ENCODE results near the gene ACTMAP.
"Not testable (repeated sequence)": the region's sequence is repeated elsewhere in the genome, so short reads cannot be mapped to it uniquely, and the experiment has no call there.

Gene ACTMAP, protein sequence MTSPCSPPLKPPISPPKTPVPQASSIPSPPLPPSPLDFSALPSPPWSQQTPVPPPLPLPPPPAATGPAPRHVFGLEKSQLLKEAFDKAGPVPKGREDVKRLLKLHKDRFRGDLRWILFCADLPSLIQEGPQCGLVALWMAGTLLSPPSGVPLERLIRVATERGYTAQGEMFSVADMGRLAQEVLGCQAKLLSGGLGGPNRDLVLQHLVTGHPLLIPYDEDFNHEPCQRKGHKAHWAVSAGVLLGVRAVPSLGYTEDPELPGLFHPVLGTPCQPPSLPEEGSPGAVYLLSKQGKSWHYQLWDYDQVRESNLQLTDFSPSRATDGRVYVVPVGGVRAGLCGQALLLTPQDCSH

DNA sequence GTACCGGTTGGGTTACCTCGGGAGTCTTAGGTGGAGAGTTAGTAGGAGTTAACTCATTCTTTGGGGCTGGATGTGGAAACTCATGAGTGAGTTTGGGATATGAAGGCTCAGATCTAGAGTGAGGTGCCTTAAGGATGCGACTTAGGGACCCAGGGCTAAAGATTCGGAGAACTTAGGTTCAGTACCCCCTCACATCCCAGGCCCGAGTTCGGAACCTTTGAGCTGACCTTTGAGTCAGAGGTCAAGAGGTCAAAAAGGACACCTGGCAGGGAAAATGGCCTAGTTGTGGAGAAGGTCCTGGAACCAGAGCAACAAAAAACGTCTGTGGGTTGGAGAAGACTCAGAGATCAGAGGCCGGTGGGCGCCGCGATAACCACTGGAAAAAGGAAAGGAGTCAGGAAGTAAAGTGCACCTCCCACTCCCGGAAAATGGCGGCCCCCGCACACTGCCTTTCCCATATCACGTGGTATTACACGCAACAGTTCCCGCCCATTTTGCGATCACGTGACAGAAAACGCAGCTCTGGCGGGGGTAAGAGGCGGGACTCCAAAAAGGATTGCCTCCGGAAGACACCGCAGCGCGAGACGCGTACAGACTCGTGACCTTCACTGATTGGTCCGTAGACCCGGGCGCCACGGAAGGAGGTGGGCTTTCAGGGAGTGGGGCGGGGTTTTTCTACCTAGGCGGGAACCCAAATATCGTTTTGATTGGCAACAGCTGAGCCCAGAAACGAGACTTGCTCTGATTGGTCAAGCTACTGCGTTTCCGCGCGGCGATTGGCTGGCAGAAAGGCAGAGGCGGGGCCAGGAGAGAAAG is at the start of gene ACTMAP:
Gene ACTMAP (minus strand): TSS at position 420 of the 816 bp plus-strand sequence. CDS start 674 bp downstream, outside the sequence.
- H3K9ac ChIP-seq (ENCODE audit: low read depth, low read length), result peak within 1 kb of the TSS; percentile 94
- H3K9me3 ChIP-seq (ENCODE audit: control insufficient read depth, insufficient read depth, low read length), result no peaks in the 10 kb centered on the region
- H3K4me1 ChIP-seq (ENCODE audit: insufficient read depth, low read length), result peaks cover 4% of the 10 kb centered on the region
- H3K36me3 ChIP-seq (ENCODE audit: insufficient read depth, low read length), result no peaks in the 10 kb centered on the region

DNA sequence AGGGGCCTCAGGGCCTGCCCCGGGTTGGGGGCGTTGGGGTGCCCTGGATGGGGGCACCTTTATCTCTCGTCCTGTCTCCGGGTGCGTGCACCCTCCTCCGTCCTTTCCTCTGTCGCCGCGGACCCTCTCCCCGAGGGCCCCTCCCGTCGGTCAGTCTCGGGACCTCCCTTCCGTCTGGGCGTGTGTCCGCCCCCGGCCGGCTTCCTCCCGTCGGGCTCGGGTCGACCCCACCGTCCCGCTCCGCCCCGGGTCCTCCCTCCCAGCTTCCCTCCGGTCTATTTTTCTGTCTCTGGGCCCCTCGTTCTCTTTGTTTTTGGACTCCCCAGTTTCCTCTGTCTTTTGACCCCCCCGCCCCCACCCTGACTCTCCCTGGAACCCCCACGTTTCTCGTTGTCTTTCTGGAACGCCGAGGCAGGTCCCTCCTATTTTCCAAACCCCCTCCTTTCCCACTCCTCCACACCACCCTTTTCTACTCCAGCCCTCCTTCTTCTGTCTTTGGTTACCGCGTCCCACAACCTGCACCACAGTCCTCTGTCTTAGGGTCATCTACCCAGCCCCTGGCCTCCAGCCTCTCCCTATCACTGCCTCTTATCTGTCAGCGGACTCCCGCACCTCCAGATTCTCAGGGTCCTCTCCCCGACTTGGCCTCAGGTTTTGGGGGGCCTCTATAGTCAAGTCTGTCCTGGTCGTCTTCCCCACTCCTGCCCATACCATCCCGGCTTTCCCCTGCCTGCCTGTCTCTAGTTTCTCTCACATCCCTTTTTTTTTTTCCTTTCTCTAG is 49.5 kb upstream of the ACTMAP start:
- Histone ChIP-seq H3K9me3 (ENCODE audit: control insufficient read depth, insufficient read depth, low read length) (no peaks in the 10 kb centered on the region), H3K4me1 (ENCODE audit: insufficient read depth, low read length) (peaks cover 19% of the 10 kb centered on the region; the same call in 1 of the 2 replicates), H3K36me3 (ENCODE audit: insufficient read depth, low read length) (no peaks in the 10 kb centered on the region; the same call in 1 of the 2 replicates), H3K9ac (ENCODE audit: low read depth, low read length) (peak overlapping the region; percentile 81)

DNA sequence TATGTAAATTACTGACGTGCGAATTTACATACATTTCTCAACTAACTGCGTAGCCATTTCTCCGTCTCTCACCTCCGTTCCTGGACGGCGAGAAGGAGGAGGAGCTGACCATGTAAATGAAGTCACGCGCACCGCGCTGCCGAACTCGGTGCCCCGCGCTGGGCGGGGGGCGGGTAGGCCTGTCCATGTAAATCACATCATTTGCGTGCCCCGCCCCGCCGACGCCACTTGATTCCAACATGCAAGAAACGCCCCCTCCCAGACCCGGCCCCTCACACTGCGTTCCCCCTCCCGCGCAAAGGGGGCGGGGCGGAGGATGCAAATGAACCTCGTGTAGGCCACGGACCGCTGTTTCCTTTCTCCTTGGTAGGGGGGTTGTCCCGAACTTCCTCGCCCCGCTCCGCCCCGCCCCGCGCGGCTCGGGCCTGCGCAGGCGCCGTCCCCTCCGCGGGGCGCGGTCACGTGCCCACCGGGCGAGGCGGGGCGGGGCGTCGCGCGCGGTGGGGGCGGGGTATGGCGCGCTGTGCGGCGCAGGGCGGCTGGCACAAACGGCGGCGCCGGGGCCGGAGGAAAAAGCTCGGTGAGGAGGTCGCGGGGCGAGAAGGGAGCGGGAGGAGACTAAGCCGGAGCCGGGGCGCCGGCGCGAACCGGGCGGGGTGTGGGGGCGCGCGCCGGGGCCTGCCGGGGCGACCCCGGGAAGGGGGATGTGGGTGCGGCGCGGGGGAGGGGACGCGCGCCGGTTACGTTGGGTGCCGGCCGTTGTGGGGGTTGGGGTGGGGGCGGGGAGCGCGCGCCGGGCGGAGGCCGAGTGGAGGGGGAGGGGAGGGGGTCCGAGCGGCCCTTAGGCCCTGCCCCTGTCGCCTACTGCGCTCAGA is 48.6 kb upstream of the ACTMAP start, which contains the start of gene EGLN2:
Gene EGLN2 (plus strand): TSS at position 509 of the 875 bp plus-strand sequence. CDS start 1,382 bp downstream, outside the sequence.
- Histone ChIP-seq H3K9me3 (ENCODE audit: control insufficient read depth, insufficient read depth, low read length) (no peaks in the 10 kb centered on the region), H3K36me3 (ENCODE audit: insufficient read depth, low read length) (no peaks in the 10 kb centered on the region; the same call in 1 of the 2 replicates), H3K4me1 (ENCODE audit: insufficient read depth, low read length) (peaks cover 14% of the 10 kb centered on the region; the same call in 1 of the 2 replicates), H3K9ac (ENCODE audit: low read depth, low read length) (peak within 1 kb of the TSS; percentile 86)

DNA sequence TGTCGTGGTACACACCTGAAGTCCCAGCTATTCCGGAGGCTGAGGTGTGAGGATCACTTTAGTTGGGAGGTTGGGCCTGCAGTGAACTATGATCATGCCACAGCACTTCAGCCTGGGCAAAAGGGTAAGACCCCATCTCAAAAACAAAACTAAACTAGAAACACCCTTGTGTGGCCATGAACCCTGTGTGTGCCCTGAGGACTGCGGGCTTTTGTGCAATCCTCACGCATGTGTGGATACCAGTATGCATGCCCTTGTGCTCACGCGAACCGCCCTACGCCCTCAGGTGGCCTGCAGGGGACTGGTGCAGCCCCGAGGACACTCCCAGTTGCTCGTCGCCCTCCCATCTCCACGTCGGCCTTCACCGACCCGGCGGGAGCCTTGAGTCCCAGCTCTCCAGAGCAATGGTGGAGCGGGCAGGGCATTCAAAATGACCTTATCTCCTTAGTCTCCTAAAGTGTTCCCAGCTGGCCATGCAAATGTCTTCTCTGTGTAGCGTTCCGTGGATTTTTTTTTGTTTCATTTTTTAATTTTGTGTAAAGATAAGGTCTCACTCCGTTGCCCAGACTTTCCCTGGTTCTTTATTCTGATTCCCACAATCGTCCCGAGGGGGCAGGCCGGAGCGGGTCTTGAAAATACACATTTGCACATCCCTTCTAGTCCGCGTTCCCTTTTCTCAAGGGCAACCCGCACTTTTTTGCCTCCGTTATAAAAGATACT is 47.8 kb upstream of the ACTMAP start:
- Histone ChIP-seq H3K36me3 (ENCODE audit: insufficient read depth, low read length) (no peaks in the 10 kb centered on the region; the same call in 1 of the 2 replicates), H3K9ac (ENCODE audit: low read depth, low read length) (peak overlapping the region; percentile 86), H3K9me3 (ENCODE audit: control insufficient read depth, insufficient read depth, low read length) (no peaks in the 10 kb centered on the region), H3K4me1 (ENCODE audit: insufficient read depth, low read length) (peaks cover 8% of the 10 kb centered on the region; the same call in 1 of the 2 replicates)

DNA sequence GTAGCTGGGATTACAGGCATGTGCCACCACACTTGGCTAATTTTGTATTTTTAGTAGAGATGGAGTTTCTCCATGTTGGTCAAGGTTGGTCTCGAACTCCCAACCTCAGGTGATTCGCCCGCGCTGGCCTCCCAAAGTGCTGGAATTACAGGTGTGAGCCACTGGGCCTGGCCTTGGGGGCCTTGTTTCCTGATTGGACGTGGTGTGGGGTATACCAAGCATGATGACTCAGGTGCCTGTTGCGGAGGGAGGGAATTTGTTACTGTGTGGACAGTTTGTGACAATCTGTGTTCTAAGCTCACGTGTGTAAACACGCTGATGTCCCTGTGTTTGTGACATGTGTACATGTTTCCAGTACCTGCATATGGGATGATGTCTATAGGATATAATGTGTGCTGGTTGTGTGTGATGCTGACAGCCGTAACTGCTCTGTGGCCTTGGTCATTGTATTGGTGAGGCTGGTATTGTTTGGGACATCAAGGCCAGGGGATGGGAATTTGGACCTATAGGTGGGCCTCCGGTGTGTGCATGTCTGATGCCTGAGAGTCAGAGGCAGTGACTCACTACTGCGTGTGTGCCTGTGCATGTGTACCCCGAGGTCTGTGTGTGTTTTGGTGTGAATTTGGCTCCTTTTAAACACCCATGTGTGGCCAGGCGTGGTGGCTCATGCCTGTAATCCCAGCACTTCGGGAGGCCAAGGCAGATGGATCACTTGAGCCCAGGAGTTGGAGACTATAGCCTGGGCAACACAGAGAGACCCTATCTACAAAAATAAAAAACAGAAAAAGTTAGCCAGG is 47.1 kb upstream of the ACTMAP start:
- no peaks in the 10 kb centered on the region for H3K9me3 ChIP-seq (ENCODE audit: control insufficient read depth, insufficient read depth, low read length)
- H3K36me3 ChIP-seq (ENCODE audit: insufficient read depth, low read length), result no peaks in the 10 kb centered on the region; the same call in 1 of the 2 replicates
- H3K4me1 ChIP-seq (ENCODE audit: insufficient read depth, low read length), result peaks cover under 1% of the 10 kb centered on the region; the same call in 1 of the 2 replicates
- no peak overlapping the region for H3K9ac ChIP-seq (ENCODE audit: low read depth, low read length)

DNA sequence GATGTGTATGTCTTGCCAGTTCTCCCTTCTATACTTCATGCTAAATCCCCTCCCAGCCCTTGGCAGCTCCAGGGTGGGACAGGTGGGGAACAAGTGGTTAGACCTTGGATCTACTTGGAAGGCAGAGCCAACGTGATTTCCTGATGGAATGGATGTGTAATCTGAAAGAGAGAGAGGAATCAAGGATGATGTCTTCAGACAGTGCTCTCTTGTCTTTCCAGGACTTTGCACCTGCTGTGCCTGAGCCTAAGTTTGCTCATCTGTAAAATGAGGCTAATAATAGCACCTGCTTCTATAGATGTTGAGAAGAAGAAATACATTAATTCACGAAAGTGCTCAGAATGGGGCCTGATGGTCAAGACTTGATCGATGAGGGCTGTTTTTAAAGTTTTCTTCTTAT is 41.7 kb upstream of the ACTMAP start:
- H3K4me1 ChIP-seq (ENCODE audit: insufficient read depth, low read length), result no peaks in the 10 kb centered on the region
- no peaks in the 10 kb centered on the region for H3K9me3 ChIP-seq (ENCODE audit: control insufficient read depth, insufficient read depth, low read length)
- H3K9ac ChIP-seq (ENCODE audit: low read depth, low read length), result no peak overlapping the region
- H3K36me3 ChIP-seq (ENCODE audit: insufficient read depth, low read length), result no peaks in the 10 kb centered on the region

DNA sequence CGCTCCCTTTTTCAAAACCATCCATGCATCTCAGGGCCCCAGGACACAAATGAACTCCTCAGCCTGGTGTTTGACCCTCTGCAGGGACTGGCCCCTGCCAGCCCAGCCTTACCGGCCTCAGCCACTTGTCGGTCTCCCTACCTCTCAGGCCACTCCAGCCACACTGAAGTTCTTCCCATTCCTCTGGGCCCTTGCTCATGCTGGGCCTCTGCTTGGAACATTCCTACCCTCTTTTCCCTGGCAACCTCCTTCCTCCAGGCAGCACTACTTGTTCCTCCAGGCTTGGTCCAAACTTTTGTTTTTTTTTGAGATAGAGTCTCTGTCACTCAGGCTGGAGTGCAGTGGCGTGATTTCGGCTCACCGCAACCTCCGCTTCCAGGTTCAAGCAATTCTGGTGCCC is 41.1 kb upstream of the ACTMAP start:
- no peaks in the 10 kb centered on the region for H3K36me3 ChIP-seq (ENCODE audit: insufficient read depth, low read length)

DNA sequence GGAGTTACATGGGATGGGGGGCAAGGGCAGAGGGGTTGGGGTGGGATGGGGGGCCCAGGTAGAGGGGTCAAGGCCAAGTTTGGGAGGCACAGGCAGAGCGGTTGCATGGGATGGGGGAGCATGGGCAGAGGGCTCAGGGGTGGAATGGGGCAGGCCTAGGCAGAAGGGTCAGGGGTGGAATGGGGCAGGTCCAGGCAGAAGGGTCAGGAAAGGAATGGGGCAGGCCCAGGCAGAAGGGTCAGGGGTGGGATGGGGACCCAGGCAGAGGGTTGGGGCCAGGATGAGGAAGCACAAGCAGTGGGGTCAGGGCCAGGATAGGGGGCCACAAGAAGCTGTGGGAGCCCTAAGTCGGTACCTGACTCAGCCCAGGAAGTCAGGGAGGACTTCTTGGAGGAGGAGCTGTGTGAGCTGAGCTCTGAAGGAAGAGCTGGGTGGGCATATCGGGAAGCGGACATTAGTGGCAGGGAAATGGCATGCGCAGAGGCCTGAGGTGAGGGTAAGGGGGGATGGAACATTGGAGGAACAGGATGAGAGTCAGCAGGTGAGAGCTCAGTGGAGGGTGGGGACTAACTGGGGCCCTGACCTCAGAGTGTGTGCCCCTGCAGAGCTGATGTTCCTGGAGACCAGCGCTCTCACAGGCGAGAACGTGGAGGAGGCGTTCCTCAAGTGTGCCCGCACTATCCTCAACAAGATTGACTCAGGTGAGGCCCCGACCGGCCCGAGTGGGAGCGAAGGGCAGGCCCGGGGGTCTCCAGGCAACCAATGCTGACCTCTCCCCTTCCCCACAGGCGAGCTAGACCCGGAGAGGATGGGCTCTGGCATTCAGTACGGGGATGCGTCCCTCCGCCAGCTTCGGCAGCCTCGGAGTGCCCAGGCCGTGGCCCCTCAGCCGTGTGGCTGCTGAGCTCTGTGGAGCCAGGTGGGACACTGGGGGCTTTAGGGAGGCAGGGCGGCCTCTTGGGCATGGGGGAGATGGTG is 36.1 kb upstream of the ACTMAP start:
- H3K9me3 ChIP-seq (ENCODE audit: control insufficient read depth, insufficient read depth, low read length), result no peaks in the 10 kb centered on the region
- no peak overlapping the region for H3K9ac ChIP-seq (ENCODE audit: low read depth, low read length)
- no peaks in the 10 kb centered on the region for H3K4me1 ChIP-seq (ENCODE audit: insufficient read depth, low read length)
- H3K36me3 ChIP-seq (ENCODE audit: insufficient read depth, low read length), result no peaks in the 10 kb centered on the region

More for the DNA sequence above, 41.1 kb upstream of the ACTMAP start:
- Histone ChIP-seq H3K9me3 (ENCODE audit: control insufficient read depth, insufficient read depth, low read length) (no peaks in the 10 kb centered on the region), H3K4me1 (ENCODE audit: insufficient read depth, low read length) (no peaks in the 10 kb centered on the region), H3K9ac (ENCODE audit: low read depth, low read length) (no peak overlapping the region)

DNA sequence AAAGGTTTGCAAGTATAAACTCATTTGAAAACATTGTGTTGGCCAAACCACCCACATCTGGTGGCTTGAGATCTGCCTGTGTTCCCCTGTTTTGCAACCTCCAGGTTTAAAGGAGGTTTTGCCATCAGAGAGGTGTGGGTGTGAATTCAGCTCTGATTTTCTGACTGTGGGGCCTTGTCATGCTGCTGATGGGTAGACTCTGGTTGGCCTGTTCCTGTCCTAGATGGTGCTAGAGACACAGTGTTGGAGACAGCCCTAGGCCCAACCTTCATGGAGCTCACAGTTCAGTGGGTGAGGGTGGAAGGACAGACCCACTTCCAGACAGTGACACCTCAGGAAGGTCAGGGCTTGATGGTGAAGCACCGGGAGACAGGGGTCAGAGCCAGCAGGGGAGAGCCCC is 35.2 kb upstream of the ACTMAP start:
- no peaks in the 10 kb centered on the region for H3K4me1 ChIP-seq (ENCODE audit: insufficient read depth, low read length)
- H3K9ac ChIP-seq (ENCODE audit: low read depth, low read length), result no peak overlapping the region
- no peaks in the 10 kb centered on the region for H3K9me3 ChIP-seq (ENCODE audit: control insufficient read depth, insufficient read depth, low read length)
- no peaks in the 10 kb centered on the region for H3K36me3 ChIP-seq (ENCODE audit: insufficient read depth, low read length)

DNA sequence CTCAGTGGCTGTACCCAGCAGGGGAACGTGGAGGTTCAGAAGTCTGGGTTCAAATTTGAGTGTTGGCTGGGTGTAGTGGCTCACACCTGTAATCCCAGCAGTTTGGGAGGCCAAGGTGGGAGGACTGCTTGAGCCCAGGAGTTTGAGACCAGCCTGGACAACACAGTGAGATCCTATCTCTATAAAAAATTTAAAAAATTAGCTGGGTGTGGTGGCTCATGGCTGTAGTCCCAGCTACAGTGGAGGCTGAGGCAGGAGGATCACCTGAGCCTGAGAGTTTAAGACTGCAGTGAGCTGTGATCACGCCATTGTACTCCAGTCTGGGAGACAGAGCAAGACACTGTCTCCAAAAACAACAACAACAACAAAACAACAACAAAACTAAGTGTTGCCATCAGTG is 33.9 kb upstream of the ACTMAP start:
- not testable (repeated sequence) for H3K36me3 ChIP-seq (ENCODE audit: insufficient read depth, low read length); H3K4me1 ChIP-seq (ENCODE audit: insufficient read depth, low read length); H3K9me3 ChIP-seq (ENCODE audit: control insufficient read depth, insufficient read depth, low read length)

DNA sequence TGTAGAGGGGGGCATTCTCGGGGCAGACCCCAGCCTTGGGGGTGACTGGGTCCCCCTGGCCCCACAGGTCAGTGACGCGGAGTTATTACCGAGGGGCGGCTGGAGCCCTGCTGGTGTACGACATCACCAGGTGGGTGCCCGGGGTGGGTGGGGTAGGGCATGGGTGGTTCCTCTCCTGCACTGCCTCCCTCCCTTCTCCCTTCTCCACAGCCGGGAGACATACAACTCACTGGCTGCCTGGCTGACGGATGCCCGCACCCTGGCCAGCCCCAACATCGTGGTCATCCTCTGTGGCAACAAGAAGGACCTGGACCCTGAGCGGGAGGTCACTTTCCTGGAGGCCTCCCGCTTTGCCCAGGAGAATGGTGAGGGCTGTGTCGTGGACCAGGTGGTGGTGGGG is 33.4 kb upstream of the ACTMAP start:
- Histone ChIP-seq H3K9ac (ENCODE audit: low read depth, low read length) (no peak overlapping the region), H3K9me3 (ENCODE audit: control insufficient read depth, insufficient read depth, low read length) (no peaks in the 10 kb centered on the region), H3K4me1 (ENCODE audit: insufficient read depth, low read length) (peaks cover 7% of the 10 kb centered on the region; the same call in 1 of the 2 replicates), H3K36me3 (ENCODE audit: insufficient read depth, low read length) (no peaks in the 10 kb centered on the region)

More for the DNA sequence above, 33.9 kb upstream of the ACTMAP start:
- H3K9ac ChIP-seq (ENCODE audit: low read depth, low read length), result not testable (repeated sequence)

Data from ES-I3 (cell line).